Body of pancreas (tissue), 4 donors: Measurements from ENCODE around the gene PDLIM1. TPM values are rescaled to one million over a fixed set of nuclear protein-coding genes. Genes with fewer than 3 reads are reported as not detected.

Experiments
- ATAC-seq: fragments of 150-250 bp; one replicate; pipeline ENCODE4 v1.9.1; 2016
- DNase-seq, 4 donors: peaks; one replicate each; pipeline ENCODE4 v3.0.0-alpha.2; 2019
- H3K27ac ChIP-seq, 4 donors: fragments of 200-600 bp; sonication (generic); 1 replicate in 3 of 4; 2 replicates in 1 of 4; pipeline versions ENCODE4 v1.5.1 to v1.6.1; 2016 to 2019; ENCODE audit warnings: mild to moderate bottlenecking in 1 of 4, mixed read lengths in 1 of 4, moderate library complexity in 1 of 4
- H3K27me3 ChIP-seq, 2 donors: fragments of 200-600 bp; sonication (generic); one replicate each; pipeline ENCODE4 v1.6.0; 2016; ENCODE audit warnings: mild to moderate bottlenecking in 1 of 2
- H3K36me3 ChIP-seq, 2 donors: fragments of 200-600 bp; sonication (generic); replicated peaks in 1 of 2; 2 replicates each; pipeline ENCODE4 v1.5.1; 2016; ENCODE audit warnings: low read depth in 2 of 2; ENCODE audit not compliant: insufficient read depth in 1 of 2
- H3K4me1 ChIP-seq: fragments of 200-600 bp; sonication (generic); one replicate; pipeline ENCODE4 v1.6.0; 2016
- H3K4me3 ChIP-seq, 2 donors: fragments of 200-600 bp; sonication (generic); 1 replicate in 1 of 2; 2 replicates in 1 of 2; pipeline ENCODE4 v1.5.1; 2016 to 2019
- H3K9me3 ChIP-seq, 3 donors: fragments of 200-600 bp; sonication (generic); 1 replicate in 2 of 3; 2 replicates in 1 of 3; pipeline ENCODE4 v1.5.1; 2016
- CTCF ChIP-seq, 7 experiments: fragments of 450-650 bp in 4 of 7; fragments of 200-600 bp in 3 of 7; sonication (generic) in 3 of 7; IDR thresholded peaks; one replicate each; pipeline ENCODE4 v1.5.1; 2016 to 2019; ENCODE audit warnings: antibody characterized with exemption in 7 of 7
- POLR2A ChIP-seq, 3 donors: fragments of 450-650 bp; IDR thresholded peaks; one replicate each; pipeline ENCODE4 v1.6.1; 2016; ENCODE audit warnings: antibody characterized with exemption in 3 of 3, mild to moderate bottlenecking in 2 of 3
- WGBS, 2 donors: methylation state at CpG; one replicate each; pipeline ENCODE4 v1.1.5; 2017; 5-methylcytosine and 5-hydroxymethylcytosine counted together
- intact Hi-C: fragments of 100-400 bp; cut with DNase I; formaldehyde crosslinking; loops from one replicate; pipeline ENCODE4 v1.15.1; 2023
- total RNA-seq, 2 donors: library from RNA; depleted of rRNA; stranded (reverse); fragments of >200 nt; gene quantifications; one replicate each; pipeline ENCODE4 v1.1.0, GENCODE V29; 2016

Gene PDLIM1
- total RNA-seq, 2 donors from 2014 or later = 41.5 to 66.2 TPM

DNA sequence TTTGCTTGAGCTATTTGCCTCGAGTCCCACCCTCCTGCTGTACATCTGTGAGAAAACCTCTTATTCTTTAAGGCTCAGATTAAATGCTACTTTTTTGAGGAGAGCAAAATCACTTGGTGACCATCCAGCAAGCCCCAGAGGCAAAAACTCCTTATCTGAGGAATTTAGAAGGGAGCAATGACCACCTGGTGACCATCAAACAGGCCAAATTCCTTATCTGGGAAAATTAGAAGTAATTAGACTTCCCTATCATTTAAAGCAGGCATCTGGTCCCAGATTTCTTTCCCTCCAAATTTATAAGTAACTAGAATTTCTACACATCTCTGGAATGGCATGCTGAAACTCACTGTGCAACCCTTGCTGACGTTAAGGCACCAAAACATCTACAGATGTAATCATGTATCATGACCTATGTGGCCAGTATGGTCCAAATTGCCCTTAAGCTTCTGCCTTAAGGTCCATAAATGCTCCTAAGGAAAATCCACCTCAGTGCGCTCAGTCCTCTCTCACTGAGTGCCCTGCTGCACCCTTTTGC, 40.9 kb upstream of the PDLIM1 start:
- intact Hi-C loops = no loop called here
- TF ChIP-seq CTCF (IDR thresholded peaks at IDR 0.05) = no peak
- no peak for TF ChIP-seq POLR2A (IDR thresholded peaks at IDR 0.05)
- 85 to 89% methylated on average over 3 of the region's 3 CpGs for WGBS, 2 donors
- ATAC-seq (no peak), DNase-seq (no peak)
- Histone ChIP-seq H3K27ac (no peak overlapping the region), H3K4me1 (no peaks in the 10 kb centered on the region), H3K4me3 (no peak overlapping the region), H3K36me3 (no peaks in the 10 kb centered on the region), H3K27me3 (no peaks in the 10 kb centered on the region), H3K9me3 (no peaks in the 10 kb centered on the region)

DNA sequence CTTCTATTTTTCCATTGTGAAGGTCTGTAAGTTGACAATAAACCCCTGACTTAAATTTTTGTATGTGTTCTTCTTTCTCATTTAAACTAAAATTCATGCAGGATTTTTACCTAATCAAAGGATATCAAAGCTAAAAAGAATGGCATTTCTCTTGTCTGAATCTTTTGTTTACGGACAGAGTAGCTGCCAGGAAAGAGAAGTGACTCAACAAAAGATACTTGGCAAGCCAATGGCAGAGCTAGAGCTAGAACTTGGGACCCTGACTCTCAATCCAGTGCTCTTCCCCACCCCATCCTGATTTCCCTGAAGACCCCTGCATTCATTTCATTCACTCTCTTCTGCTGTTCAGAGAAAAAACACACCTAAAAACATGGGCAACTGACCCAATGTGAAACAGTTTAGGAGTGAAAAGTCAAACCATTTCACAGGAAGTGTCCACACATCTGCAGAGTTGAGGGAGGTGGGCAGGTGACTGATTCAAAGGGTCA, 40.2 kb upstream of the PDLIM1 start:
- no peaks in the 10 kb centered on the region for H3K27me3 ChIP-seq
- DNase-seq (no peak), ATAC-seq (no peak)
- H3K36me3 ChIP-seq = no peaks in the 10 kb centered on the region
- no peaks in the 10 kb centered on the region for H3K9me3 ChIP-seq
- TF ChIP-seq CTCF (IDR thresholded peaks at IDR 0.05) = no peak
- no peak for TF ChIP-seq POLR2A (IDR thresholded peaks at IDR 0.05)
- intact Hi-C loops = no loop called here
- no peak overlapping the region for H3K27ac ChIP-seq
- WGBS, 2 donors = 83 to 84% methylated on average over 1 of the region's 1 CpG
- no peaks in the 10 kb centered on the region for H3K4me1 ChIP-seq
- no peak overlapping the region for H3K4me3 ChIP-seq

DNA sequence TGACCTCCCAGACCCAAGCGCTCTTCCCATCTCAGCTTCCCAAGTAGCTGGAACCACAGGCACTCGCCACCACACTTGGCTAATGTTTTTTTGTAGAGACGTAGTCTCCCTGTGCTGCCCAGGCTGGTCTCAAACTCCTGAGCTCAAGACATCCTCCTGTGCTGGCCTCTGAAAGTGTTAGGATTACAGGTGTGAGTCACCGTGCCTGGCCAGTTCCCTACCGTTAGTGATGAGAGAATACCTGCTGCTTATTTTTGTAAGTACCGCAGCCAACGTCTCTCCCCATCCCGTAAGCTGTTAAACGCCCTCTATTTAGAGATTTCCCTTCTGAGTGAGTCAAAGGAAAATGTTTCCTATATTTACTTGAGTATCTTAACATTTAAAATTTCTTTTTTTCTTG, 38.5 kb upstream of the PDLIM1 start:
- Histone ChIP-seq H3K4me1 (no peaks in the 10 kb centered on the region), H3K9me3 (no peaks in the 10 kb centered on the region), H3K4me3 (no peak overlapping the region), H3K27ac (no peak overlapping the region), H3K36me3 (no peaks in the 10 kb centered on the region), H3K27me3 (no peaks in the 10 kb centered on the region)
- no peak for ATAC-seq
- intact Hi-C loops = no loop called here
- TF ChIP-seq POLR2A (IDR thresholded peaks at IDR 0.05) = no peak
- no peak for TF ChIP-seq CTCF (IDR thresholded peaks at IDR 0.05)
- WGBS, 2 donors = 89 to 96% methylated on average over 9 of the region's 9 CpGs
- no peak for DNase-seq

GRCh38 chr10:95328013-95328412, 37.2 kb upstream of the PDLIM1 start:
- no peaks in the 10 kb centered on the region for H3K9me3 ChIP-seq
- DNase-seq (no peak), ATAC-seq (no peak)
- H3K4me3 ChIP-seq = no peak overlapping the region
- H3K27ac ChIP-seq = no peak overlapping the region
- 84 to 88% methylated on average over 2 to 3 of the region's 3 CpGs for WGBS, 2 donors
- intact Hi-C loops = no loop called here
- H3K36me3 ChIP-seq = no peaks in the 10 kb centered on the region
- H3K4me1 ChIP-seq = no peaks in the 10 kb centered on the region
- TF ChIP-seq CTCF (IDR thresholded peaks at IDR 0.05) = no peak
- TF ChIP-seq POLR2A (IDR thresholded peaks at IDR 0.05) = no peak
- no peaks in the 10 kb centered on the region for H3K27me3 ChIP-seq

DNA sequence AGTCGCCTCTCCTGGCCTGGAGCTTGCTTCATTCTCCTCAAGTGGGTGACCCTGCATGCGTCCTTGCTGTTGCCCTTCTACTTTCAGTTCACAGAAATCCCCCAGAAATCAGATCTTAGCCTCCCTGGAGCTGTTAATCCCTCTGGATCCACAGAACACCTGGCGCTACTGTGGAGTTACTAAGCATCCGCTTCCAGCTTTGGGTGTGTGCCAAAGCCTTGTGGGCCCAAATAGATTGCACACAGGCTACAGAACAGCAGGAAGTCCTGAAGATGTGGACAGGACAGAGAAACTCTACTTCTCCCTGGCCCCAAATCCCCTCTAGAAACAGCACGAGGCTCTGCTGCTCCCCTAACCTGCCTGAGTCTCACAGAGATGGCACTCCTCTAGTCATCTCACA, 36.6 kb upstream of the PDLIM1 start:
- peak; percentile 31 to 72 (median 60) for DNase-seq

More for the DNA sequence above, 36.6 kb upstream of the PDLIM1 start:
- no peaks in the 10 kb centered on the region for H3K27me3 ChIP-seq
- H3K36me3 ChIP-seq = no peaks in the 10 kb centered on the region
- WGBS, 2 donors = 70 to 78% methylated on average over 4 to 5 of the region's 5 CpGs
- H3K27ac ChIP-seq = no peak overlapping the region
- H3K4me3 ChIP-seq = no peak overlapping the region
- intact Hi-C loops = no loop called here
- no peaks in the 10 kb centered on the region for H3K4me1 ChIP-seq
- no peaks in the 10 kb centered on the region for H3K9me3 ChIP-seq
- no peak for ATAC-seq
- no peak for TF ChIP-seq POLR2A (IDR thresholded peaks at IDR 0.05)
- TF ChIP-seq CTCF (IDR thresholded peaks at IDR 0.05) = no peak
